ENCODE data around the gene PRM3.

Gene PRM3

GRCh38 chr16:11224096-11224893 is 49.1 kb downstream of the PRM3 start:
- no peak for DNase-seq
